Bronchial epithelial cell (primary cell): ENCODE data around the gene MCF2L2. TPM values are rescaled to one million over a fixed set of nuclear protein-coding genes. Genes with fewer than 3 reads are reported as not detected.
A peak's percentile ranks its signal among the peaks of the same experiment; 100 is the strongest.

Experiments
- DNase-seq: peaks from one replicate; pipeline ENCODE4 v3.0.0-alpha.2; 2010; ENCODE audit warnings: low read depth
- FAIRE-seq: peaks from 2 replicates; lab custom pipeline; 2011; peaks lifted over from hg19 to GRCh38; lab: Jason Lieb, UNC
- H3K27me3 ChIP-seq: 2 replicates; pipeline ENCODE4 v1.5.1; 2011; ENCODE audit warnings: low read length; ENCODE audit not compliant: control insufficient read depth, insufficient read depth
- H3K36me3 ChIP-seq: 2 replicates; pipeline ENCODE4 v1.5.1; 2011; ENCODE audit warnings: low read length; ENCODE audit not compliant: control insufficient read depth, insufficient read depth
- H3K4me3 ChIP-seq: 2 replicates; pipeline ENCODE4 v1.5.1; 2011; ENCODE audit warnings: mild to moderate bottlenecking, low read depth, low read length, control low read depth
- total RNA-seq: library from RNA; depleted of rRNA; stranded (reverse); fragments of >200 nt; gene quantifications from 2 replicates; pipeline ENCODE4 v1.2.1, GENCODE V29; 2014
- TF ChIP-seq, protein P1 (sequence below): IDR thresholded peaks from 2 replicates; pipeline ENCODE4 v1.5.1; 2011; ENCODE audit warnings: mild to moderate bottlenecking, moderate library complexity, low read length, control low read depth, inconsistent platforms; ENCODE audit not compliant: insufficient read depth, severe bottlenecking

MCF2L2 gene
- total RNA-seq, 1 donor from 2014 or later, result 0.26 TPM

DNA sequence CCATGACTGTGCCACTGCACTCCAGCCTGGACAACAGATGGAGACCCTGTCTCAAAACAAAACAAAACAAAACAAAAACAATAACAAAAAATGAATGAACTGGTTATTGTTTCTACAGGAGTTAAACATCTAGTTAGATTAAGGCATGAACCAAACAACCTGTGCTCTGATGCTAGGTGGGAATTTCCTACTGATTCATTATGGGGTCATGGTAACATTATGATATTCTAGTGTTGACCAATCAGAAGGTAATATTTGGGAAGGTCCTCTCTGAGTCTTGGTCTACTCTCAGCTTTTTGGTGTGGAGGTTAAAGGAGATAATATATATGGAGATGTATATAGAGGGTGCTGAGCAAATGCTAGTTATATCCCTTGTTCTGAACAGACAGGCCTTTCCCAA, 37.6 kb downstream of the MCF2L2 start:
- Histone ChIP-seq H3K36me3 (no peaks in the 10 kb centered on the region), H3K27me3 (no peaks in the 10 kb centered on the region), H3K4me3 (no peak overlapping the region)
- FAIRE-seq (no peak), DNase-seq (no peak)
- TF ChIP-seq, protein P1, sequence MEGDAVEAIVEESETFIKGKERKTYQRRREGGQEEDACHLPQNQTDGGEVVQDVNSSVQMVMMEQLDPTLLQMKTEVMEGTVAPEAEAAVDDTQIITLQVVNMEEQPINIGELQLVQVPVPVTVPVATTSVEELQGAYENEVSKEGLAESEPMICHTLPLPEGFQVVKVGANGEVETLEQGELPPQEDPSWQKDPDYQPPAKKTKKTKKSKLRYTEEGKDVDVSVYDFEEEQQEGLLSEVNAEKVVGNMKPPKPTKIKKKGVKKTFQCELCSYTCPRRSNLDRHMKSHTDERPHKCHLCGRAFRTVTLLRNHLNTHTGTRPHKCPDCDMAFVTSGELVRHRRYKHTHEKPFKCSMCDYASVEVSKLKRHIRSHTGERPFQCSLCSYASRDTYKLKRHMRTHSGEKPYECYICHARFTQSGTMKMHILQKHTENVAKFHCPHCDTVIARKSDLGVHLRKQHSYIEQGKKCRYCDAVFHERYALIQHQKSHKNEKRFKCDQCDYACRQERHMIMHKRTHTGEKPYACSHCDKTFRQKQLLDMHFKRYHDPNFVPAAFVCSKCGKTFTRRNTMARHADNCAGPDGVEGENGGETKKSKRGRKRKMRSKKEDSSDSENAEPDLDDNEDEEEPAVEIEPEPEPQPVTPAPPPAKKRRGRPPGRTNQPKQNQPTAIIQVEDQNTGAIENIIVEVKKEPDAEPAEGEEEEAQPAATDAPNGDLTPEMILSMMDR, result no peak

DNA sequence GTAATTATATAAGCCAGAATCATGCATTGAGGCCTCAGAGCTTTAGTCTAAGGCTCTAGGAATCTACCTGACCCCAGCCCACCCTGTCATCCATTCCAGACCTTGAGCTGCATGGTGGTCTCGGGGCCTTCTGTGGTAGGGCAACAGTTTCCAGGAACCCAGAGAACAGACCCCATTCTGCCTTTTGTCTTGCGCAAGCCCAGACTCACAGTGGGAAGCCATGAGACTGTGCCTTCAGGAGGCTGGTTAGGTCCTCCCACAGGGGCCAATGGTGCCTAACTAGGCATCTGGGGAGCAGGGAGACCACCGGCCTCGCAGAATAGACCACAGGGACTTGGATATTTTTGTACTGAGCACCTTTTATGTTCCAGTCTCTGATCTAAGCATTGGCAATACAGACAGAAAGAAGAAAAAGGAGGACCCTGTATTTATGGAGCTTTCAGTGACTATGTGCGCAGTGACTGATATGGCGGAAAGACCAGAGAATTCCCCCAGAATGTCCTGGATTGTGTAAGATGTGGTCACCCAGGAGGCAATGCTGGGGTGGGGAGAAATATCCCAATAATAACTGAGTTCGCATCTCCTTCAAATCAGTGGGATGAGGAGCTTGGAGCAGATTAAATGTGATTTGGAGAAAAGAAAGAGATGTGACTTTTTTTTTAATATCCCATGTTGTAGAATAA, 40.1 kb downstream of the MCF2L2 start:
- TF ChIP-seq, protein P1, result no peak
- DNase-seq, result no peak
- no peaks in the 10 kb centered on the region for H3K36me3 ChIP-seq
- no peak for FAIRE-seq
- H3K27me3 ChIP-seq, result no peaks in the 10 kb centered on the region
- no peak overlapping the region for H3K4me3 ChIP-seq

DNA sequence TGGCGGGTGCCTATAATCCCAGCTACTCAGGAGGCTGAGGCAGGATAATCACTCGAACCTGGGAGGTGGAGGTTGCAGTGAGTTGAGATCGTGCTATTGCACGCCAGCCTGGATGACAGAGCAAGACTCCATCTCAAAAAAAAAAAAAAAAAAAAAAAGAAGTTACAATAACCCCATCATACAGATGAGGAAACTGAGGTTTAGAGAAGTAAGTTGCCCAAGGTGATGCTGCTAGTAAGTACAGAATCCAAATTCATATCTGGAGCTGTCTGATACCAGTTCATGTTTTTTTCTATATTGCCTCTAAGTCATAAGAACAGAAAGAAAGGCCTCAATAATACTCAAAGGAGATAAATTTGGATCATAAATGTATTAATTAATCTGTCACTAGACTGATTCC, 40.6 kb downstream of the MCF2L2 start:
- FAIRE-seq (no peak), DNase-seq (no peak)
- Histone ChIP-seq H3K36me3 (no peaks in the 10 kb centered on the region), H3K4me3 (no peak overlapping the region), H3K27me3 (no peaks in the 10 kb centered on the region)
- TF ChIP-seq, protein P1, result no peak

DNA sequence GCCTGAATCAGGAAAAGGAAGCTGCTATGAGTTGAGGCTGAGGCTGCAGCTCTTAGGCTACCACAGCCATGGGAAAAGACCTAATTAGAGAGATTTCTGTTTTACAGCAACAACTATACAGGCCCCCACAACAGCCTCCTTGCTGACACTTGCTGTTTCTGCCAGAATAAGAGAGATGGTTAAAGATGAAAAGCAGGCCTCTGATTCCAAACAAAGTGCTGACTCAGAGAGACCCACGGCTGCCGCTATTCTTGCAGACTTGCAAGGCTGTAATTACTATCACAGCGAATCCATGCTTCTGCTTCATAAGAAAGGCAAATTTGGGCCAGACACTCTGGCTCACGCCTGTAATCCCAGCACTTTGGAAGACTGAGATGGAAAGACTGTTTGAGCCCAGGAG, 41.8 kb downstream of the MCF2L2 start:
- Histone ChIP-seq H3K27me3 (no peaks in the 10 kb centered on the region), H3K4me3 (no peak overlapping the region), H3K36me3 (no peaks in the 10 kb centered on the region)
- TF ChIP-seq, protein P1, result no peak
- DNase-seq (no peak), FAIRE-seq (no peak)

DNA sequence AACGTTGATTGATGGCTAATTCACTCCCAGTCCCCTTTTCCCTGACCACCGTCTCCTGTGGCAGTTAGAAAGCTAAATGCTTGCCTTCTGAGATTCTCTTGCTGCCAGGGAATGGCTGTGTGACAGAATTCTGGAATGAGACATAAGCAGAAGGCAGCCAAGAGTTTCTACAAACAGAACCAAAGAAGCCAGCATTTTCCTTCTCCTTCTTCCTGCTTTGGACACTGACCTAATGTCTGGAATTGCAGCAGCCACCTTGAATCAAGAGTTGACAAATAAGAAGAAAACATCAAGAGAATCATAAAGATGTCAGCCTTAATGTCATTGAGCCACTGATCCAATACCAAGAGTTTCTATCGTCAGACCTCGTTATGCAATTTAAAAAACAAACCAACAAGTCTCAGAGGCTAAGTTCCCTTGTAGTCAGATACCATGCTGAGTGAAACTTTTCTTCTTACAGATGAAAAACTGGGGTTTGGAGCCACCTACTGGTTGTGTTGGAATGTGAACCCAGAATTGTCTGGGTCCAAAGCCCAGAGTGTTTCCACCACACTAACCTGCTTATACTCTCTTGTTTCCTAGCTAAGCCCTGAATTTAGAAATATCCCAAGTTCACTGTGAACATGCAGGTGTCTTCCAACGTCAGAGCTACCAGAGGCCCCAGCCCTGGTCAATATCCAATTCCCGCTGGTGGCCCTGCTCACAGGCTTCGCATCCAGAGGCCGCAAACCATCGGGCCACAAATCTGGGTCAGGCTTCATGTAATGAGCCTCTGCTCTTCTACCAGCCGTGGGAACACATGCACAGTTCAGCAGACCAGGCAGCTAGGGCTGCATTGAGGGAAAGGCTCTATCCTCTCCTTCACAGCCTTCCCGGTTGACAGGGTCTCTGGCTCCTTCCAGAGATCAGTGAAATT, 42.5 kb downstream of the MCF2L2 start:
- Histone ChIP-seq H3K27me3 (no peaks in the 10 kb centered on the region), H3K36me3 (no peaks in the 10 kb centered on the region), H3K4me3 (no peak overlapping the region)
- FAIRE-seq, result peak; percentile 62
- DNase-seq, result peak; percentile 61
- TF ChIP-seq, protein P1, result peak; percentile 56
